ENCODE data around the gene TAB2.

GRCh38 chr6:149271348-149272340 lies 45.9 kb upstream of the TAB2 start:
- no peak for TF ChIP-seq PRRX2 (CRISPR knock-in tag; IDR thresholded peaks at IDR 0.05)
- no peak for TF ChIP-seq NR2C2 (CRISPR knock-in tag; IDR thresholded peaks at IDR 0.05)
- TF ChIP-seq TEAD4 (CRISPR knock-in tag; IDR thresholded peaks at IDR 0.05), result no peak
- TF ChIP-seq CTCF (IDR thresholded peaks at IDR 0.05), result no peak

Measured in WTC11 (cell line).